Fibroblast of the aortic adventitia (primary cell): Measurements from ENCODE around the gene ITFG1. TPM values are rescaled to one million over a fixed set of nuclear protein-coding genes. Genes with fewer than 3 reads are reported as not detected.

Experiments
- DNase-seq: peaks from one replicate; pipeline ENCODE4 v3.0.0-alpha.2; 2010; ENCODE audit warnings: low read depth
- H3K4me3 ChIP-seq: 2 replicates; pipeline ENCODE4 v1.5.1; 2011; ENCODE audit warnings: low read depth, mild to moderate bottlenecking, control low read depth, low read length, moderate library complexity
- CTCF ChIP-seq: IDR thresholded peaks from 2 replicates; pipeline ENCODE4 v1.5.1; 2011; ENCODE audit warnings: mild to moderate bottlenecking, low read length, control low read depth, inconsistent platforms; ENCODE audit not compliant: insufficient read depth
- total RNA-seq: library from RNA; depleted of rRNA; stranded (reverse); fragments of >200 nt; gene quantifications from 2 replicates; pipeline ENCODE4 v1.2.3, GENCODE V29; 2012; ENCODE audit warnings: low replicate concordance

Gene ITFG1
- total RNA-seq, 1 donor: 62.4 TPM

- no peak for TF ChIP-seq CTCF
- H3K4me3 ChIP-seq: peak overlapping the region; percentile 74
- no peak for DNase-seq
Observed at GRCh38 chr16:47144559-47144877, 316.3 kb downstream of the ITFG1 start.

GRCh38 chr16:47143677-47144558 is 316.9 kb downstream of the ITFG1 start, which contains the start of gene NETO2:
Gene NETO2, minus strand, starts transcription at chr16:47143945. Its CDS starts 333 bp downstream, at chr16:47143612.
- TF ChIP-seq CTCF: peak; percentile 71
- peak within 1 kb of the TSS; percentile 74 for H3K4me3 ChIP-seq
- peak; percentile 43 for DNase-seq

GRCh38 chr16:47142821-47143676 is 317.8 kb downstream of the ITFG1 start:
- peak; percentile 37 for DNase-seq
- peak overlapping the region; percentile 74 for H3K4me3 ChIP-seq
- TF ChIP-seq CTCF: peak; percentile 36

GRCh38 chr16:47142486-47142820 is 318.4 kb downstream of the ITFG1 start:
- DNase-seq: peak; percentile 37
- H3K4me3 ChIP-seq: peak overlapping the region; percentile 74
- TF ChIP-seq CTCF: no peak

GRCh38 chr16:47141773-47142485 is 318.9 kb downstream of the ITFG1 start:
- peak; percentile 81 for DNase-seq
- peak; percentile 98 for TF ChIP-seq CTCF
- H3K4me3 ChIP-seq: peak overlapping the region; percentile 74

GRCh38 chr16:47140686-47141085 is 320.2 kb downstream of the ITFG1 start:
- DNase-seq: no peak
- no peak for TF ChIP-seq CTCF
- H3K4me3 ChIP-seq: no peak overlapping the region
